ENCODE measurements around the gene KCTD2.

The KCTD2 gene

GRCh38 chr17:75087558-75088453, 40.8 kb downstream of the KCTD2 start, which contains the start of gene SLC16A5:
TSS of gene SLC16A5 (plus strand) at chr17:75087954. CDS start at chr17:75093637, 5,683 bp downstream.
- H3K36me3 Mint-ChIP-seq (ENCODE audit: low read depth), result no peaks in the 10 kb centered on the region
- TF ChIP-seq CTCF (IDR thresholded peaks at IDR 0.05), result no peak
- peaks cover 7% of the 10 kb centered on the region for H3K27me3 Mint-ChIP-seq (ENCODE audit: low read depth, poor library complexity)
- peak; percentile 93 for DNase-seq
- H3K27ac Mint-ChIP-seq, result peak within 1 kb of the TSS; percentile 90
- peaks cover 75% of the 10 kb centered on the region for H3K4me1 Mint-ChIP-seq
- H3K4me3 Mint-ChIP-seq, result peak within 1 kb of the TSS; percentile 80
- H3K9me3 Mint-ChIP-seq, result no peaks in the 10 kb centered on the region

GRCh38 chr17:75088465-75089417, 41.7 kb downstream of the KCTD2 start:
- no peak for DNase-seq
- Mint-ChIP-seq H3K36me3 (ENCODE audit: low read depth) (no peaks in the 10 kb centered on the region), H3K27ac (peak overlapping the region; percentile 69), H3K4me1 (peaks cover 79% of the 10 kb centered on the region), H3K27me3 (ENCODE audit: low read depth, poor library complexity) (peaks cover 6% of the 10 kb centered on the region), H3K9me3 (no peaks in the 10 kb centered on the region), H3K4me3 (peak overlapping the region; percentile 80)
- no peak for TF ChIP-seq CTCF (IDR thresholded peaks at IDR 0.05)

DNA sequence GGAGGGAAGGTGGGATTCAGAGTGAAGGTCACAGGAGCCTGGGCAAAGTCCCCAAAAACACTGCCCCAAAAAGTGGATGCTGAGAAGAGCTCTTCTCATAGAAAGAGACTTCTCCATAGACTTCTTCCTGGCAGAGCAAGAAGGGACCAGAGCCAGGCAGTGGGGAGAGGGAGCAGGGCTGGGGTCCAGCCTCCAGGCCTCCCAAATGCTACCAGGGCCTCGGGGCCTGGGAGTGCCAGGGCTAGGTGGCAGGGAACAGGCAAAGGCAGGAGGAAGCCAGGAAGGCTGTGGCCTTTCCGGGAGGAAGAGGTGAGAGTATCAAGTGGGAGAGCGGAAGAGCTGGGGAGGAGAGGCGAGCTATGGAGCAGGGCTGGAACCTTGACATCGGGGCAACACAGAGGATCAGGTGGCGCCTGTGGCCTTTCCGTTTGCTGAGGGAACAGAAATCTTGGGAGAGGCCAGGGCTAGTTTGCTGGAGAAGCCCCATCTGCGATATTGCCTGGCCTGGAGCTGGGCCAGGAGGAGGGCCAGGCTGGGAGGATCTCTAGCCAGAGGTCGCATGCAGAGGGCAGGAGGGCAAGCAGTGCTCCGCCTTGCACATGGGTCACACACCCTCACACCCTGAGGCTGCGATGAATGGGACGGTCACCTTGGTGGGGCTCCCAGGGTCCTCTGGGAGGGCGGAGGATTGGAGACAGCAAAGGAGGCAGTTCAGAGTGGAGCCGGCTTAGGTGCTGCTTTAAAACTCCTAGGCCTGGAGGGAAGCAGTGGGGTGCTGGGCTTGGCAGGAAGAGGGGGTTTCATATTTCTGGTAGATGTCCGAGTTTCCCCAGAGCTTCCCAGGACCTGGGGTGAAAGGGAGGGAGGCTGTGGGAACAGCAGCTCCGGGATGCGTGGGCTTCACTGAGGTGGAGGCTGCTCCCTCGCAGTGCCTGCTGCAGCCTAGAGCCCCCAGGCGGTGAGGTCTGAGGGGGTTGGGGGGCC, 44.1 kb downstream of the KCTD2 start:
- peaks cover 64% of the 10 kb centered on the region for H3K4me1 Mint-ChIP-seq
- H3K27ac Mint-ChIP-seq, result peak overlapping the region; percentile 70
- no peak for TF ChIP-seq CTCF (IDR thresholded peaks at IDR 0.05)
- DNase-seq, result peak; percentile 30
- H3K36me3 Mint-ChIP-seq (ENCODE audit: low read depth), result no peaks in the 10 kb centered on the region
- no peaks in the 10 kb centered on the region for H3K27me3 Mint-ChIP-seq (ENCODE audit: low read depth, poor library complexity)
- no peaks in the 10 kb centered on the region for H3K9me3 Mint-ChIP-seq
- H3K4me3 Mint-ChIP-seq, result peak overlapping the region; percentile 41

DNA sequence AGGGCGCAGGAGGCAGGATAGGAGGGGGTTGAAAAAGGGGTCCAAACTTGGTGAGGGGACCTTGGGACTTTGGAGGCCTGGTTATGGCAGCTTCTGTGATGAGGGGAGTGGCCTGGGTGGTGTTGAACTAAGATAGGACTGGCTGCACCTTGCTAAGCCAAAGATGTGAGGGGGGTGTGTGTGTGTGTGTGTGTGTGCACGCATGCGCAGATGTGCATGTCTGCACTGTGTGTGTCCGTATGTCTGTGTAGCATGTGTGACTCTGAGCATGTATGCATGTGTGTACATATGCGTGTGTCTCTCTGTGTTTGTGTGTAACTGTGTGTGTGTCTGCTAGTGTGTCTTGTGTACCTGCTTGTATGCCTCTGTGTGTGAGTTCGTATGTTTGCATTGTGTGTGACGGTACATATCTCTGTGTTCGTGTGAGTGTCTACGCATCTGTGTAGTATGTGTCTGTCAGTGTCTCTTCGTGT, 44.9 kb downstream of the KCTD2 start:
- H3K27ac Mint-ChIP-seq, result peak overlapping the region; percentile 70
- H3K27me3 Mint-ChIP-seq (ENCODE audit: low read depth, poor library complexity), result no peaks in the 10 kb centered on the region
- no peaks in the 10 kb centered on the region for H3K36me3 Mint-ChIP-seq (ENCODE audit: low read depth)
- peaks cover 57% of the 10 kb centered on the region for H3K4me1 Mint-ChIP-seq
- TF ChIP-seq CTCF (IDR thresholded peaks at IDR 0.05), result no peak
- peak overlapping the region; percentile 41 for H3K4me3 Mint-ChIP-seq
- DNase-seq, result no peak
- no peaks in the 10 kb centered on the region for H3K9me3 Mint-ChIP-seq

DNA sequence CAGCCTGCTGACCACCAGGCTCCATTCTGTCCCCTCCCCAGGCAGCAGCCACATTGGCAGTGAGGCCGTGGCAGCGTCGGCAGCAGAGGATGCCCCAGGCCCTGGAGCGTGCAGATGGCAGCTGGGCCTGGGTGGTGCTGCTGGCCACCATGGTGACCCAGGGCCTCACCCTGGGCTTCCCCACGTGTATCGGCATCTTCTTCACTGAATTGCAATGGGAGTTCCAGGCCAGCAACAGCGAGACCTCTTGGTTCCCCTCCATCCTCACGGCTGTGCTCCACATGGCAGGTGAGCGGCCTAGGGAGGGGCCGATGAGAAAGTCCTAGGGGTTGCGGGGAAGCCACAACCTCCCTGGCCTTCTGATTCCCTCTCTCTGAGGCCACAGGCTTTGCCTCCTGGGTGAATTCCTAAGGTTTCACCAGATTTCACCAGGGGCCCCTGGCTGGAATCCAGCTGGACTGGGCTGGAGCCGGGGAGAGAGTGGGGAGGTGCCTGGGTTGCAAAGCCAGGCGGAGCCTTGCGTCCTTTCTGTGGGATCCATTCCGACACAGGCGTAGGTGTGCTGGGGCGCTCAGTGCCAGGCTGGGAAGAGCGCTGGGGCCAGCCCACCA, 46.6 kb downstream of the KCTD2 start:
- H3K9me3 Mint-ChIP-seq, result no peaks in the 10 kb centered on the region
- no peak for TF ChIP-seq CTCF (IDR thresholded peaks at IDR 0.05)
- peak overlapping the region; percentile 39 for H3K27ac Mint-ChIP-seq
- no peak overlapping the region for H3K4me3 Mint-ChIP-seq
- no peak for DNase-seq
- H3K4me1 Mint-ChIP-seq, result peaks cover 58% of the 10 kb centered on the region
- no peaks in the 10 kb centered on the region for H3K27me3 Mint-ChIP-seq (ENCODE audit: low read depth, poor library complexity)
- H3K36me3 Mint-ChIP-seq (ENCODE audit: low read depth), result peaks cover 4% of the 10 kb centered on the region

Data from nephron progenitor cell (in vitro differentiated cells).